HG02884 (cell line): ENCODE data around the gene C4B.
"Not testable (repeated sequence)": the region's sequence is repeated elsewhere in the genome, so short reads cannot be mapped to it uniquely, and the experiment has no call there.

Experiments
- ATAC-seq: cut with Tn5 transposase; IDR thresholded peaks from one replicate; pipeline ENCODE4 v1.9.1; 2021; ENCODE audit warnings: mild to moderate bottlenecking, moderate library complexity; ENCODE audit not compliant: unreplicated experiment

The C4B gene

DNA sequence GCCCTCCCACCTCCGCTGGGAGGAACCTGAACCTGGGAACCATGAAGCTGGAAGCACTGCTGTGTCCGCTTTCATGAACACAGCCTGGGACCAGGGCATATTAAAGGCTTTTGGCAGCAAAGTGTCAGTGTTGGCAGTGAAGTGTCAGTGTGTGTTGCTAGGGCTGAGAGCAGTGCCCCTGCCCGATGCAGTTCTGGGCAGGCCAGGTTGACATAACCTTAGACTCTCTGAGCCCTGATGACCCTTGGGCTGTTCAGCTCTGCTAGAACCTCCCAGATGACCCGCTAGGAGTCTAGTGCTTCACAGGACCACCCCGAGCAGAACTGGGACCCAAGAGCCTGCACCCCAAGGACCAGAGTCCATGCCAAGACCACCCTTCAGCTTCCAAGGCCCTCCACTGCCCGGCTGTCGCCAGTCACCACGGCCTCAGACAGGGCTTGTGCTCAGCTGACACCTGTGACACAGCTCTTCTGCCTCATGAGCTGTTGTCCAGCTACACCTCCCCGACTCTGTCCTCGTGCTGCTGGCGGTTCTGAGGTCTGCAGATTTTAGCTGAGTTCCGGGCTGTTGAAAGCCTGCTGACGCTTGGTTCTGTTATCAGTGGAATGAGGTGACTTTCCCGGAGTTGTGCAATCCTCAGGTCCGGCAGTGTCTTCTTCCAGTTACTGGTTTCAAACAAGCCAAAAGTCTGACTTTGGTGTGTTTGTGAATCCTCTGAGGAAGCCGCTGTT, 20.9 kb downstream of the C4B start:
- not testable (repeated sequence) for ATAC-seq

GRCh38 chr6:32037136-32037535, 22.5 kb downstream of the C4B start:
- ATAC-seq: not testable (repeated sequence)

DNA sequence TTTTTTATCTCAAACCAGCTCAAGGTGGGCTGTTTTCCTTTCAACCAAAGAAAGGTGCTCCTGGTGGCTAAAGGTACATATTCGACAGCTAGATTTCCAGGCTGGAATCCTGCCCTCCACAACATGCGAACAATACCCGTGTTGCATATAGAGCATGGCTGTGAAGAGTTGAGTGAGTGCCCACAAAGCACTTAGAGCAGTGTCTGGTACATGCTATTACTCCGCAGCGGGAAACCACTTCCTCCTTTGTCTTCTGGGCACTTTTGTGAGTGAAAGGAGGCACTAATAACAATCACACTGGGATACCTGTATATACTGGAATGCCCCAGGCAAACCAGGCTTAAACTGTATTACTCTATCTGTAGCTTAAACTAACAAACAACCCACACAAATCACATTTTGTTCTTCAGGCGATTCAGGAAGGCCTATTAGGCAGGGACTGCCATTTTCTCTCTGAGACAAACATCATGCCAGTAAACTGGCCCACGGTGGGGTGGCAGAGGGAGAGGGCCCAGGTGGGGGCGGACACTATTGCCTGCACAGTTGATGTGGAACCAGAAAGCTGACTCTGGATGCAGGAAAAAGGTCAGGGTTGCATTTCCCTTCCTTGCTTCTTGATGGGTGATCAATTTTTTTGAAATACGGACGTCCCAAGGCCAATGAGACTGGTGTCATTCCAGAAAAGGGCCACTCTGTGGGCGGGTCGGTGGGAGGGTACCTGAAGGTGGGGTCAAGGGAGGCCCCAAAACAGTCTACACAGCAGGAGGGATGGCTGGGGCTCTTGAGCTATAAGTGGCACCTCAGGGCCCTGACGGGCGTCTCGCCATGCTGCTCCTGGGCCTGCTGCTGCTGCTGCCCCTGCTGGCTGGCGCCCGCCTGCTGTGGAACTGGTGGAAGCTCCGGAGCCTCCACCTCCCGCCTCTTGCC, 23.3 kb downstream of the C4B start, which contains the start of gene CYP21A2:
Gene CYP21A2 (plus strand): TSS at position 818 of the 927 bp plus-strand sequence. CDS start 8 bp downstream, at position 826.
- ATAC-seq: not testable (repeated sequence)

- ATAC-seq: not testable (repeated sequence)
Measured at GRCh38 chr6:32038878-32039277, 24.3 kb downstream of the C4B start.

DNA sequence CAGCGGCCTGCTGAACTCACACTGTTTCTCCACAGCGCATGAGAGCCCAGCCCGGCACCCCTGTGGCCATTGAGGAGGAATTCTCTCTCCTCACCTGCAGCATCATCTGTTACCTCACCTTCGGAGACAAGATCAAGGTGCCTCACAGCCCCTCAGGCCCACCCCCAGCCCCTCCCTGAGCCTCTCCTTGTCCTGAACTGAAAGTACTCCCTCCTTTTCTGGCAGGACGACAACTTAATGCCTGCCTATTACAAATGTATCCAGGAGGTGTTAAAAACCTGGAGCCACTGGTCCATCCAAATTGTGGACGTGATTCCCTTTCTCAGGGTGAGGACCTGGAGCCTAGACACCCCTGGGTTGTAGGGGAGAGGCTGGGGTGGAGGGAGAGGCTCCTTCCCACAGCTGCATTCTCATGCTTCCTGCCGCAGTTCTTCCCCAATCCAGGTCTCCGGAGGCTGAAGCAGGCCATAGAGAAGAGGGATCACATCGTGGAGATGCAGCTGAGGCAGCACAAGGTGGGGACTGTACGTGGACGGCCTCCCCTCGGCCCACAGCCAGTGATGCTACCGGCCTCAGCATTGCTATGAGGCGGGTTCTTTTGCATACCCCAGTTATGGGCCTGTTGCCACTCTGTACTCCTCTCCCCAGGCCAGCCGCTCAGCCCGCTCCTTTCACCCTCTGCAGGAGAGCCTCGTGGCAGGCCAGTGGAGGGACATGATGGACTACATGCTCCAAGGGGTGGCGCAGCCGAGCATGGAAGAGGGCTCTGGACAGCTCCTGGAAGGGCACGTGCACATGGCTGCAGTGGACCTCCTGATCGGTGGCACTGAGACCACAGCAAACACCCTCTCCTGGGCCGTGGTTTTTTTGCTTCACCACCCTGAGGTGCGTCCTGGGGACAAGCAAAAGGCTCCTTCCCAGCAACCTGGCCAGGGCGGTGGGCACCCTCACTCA, 25.0 kb downstream of the C4B start:
- ATAC-seq: not testable (repeated sequence)

- ATAC-seq: not testable (repeated sequence)
Measured at GRCh38 chr6:32040299-32041049, 25.9 kb downstream of the C4B start.

DNA sequence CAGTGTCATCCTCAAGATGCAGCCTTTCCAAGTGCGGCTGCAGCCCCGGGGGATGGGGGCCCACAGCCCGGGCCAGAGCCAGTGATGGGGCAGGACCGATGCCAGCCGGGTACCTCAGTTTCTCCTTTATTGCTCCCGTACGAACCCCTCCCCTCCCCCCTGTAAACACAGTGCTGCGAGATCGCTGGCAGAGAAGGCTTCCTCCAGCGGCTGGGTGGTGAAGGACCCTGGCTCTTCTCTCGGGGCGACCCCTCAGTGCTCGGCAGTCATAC, 26.4 kb downstream of the C4B start:
- ATAC-seq: not testable (repeated sequence)

GRCh38 chr6:32041385-32041784, 26.8 kb downstream of the C4B start:
- ATAC-seq: not testable (repeated sequence)

- ATAC-seq: not testable (repeated sequence)
Measured at GRCh38 chr6:32042276-32042675, 27.7 kb downstream of the C4B start.

DNA sequence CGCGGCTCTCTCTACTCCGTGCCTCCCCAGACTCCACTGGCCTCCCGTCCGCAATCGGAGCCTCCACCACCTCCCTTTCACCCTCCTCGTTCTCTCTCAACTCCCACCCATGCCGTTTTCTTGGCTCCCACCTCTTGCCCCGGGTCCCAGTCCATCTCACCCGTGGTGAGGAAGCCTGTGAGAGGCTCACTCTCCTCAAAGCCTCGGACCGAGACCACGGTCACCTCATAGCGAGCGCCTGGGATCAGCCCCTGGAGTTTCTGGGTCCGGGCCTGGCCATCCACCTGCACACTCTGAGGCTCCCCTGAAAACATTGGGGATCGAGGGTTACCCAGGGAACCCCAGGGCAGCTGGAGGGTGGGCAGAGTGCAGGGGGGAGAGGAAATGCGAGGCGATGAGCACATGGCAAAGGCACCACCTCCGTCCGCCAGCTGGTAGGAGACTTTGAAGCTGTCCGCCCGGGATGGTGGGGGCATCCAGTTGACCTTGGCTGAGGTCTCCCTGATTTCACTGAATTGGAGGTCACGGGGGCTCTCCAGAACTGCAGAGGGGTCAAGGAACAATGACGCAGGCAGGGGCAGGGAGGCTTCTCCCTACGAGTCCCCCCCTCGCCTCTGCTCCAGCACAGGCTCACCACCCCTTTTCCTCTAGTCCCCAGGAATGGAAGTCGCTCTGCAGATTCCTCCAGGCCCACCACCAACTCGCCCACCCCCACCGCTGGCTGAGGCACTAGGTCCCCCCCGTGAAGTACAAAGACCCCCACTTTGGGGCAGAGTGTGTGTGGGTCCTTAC, 29.2 kb downstream of the C4B start:
- ATAC-seq: not testable (repeated sequence)

GRCh38 chr6:32044916-32045315, 30.3 kb downstream of the C4B start:
- ATAC-seq: not testable (repeated sequence)

- no peak for ATAC-seq
Measured at GRCh38 chr6:32045811-32046449, 31.3 kb downstream of the C4B start.

DNA sequence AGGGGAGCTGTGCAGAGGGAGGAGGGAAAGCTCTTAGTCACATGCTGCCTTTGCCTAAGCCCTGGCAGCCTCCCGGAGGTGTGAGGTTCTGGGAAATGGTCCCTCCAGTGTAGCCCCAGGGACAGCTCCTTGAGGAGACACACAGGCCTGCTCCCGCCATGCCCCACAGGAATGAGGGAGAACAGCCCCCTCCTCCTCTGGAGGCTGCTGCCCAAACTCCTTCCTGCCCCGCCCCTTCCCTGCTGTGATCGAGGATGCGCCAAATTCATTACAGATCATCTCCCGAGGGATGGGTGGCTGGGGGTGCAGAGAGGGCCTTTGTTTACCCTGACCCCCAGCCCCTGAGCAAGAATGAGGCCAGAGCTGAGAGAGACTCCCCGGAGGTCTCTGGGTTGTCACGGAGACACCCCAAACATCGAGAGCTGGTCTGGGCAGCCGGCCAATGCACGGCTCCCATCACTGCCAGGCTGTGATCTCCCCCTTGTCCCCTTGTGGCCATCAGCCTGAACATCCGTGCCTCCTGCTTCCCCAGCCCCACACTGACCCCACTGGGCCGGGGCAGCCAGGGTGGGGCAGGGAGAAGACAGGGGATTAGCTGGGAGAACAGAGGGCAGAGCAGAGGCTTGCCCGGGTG, 32.0 kb downstream of the C4B start:
- no peak for ATAC-seq

DNA sequence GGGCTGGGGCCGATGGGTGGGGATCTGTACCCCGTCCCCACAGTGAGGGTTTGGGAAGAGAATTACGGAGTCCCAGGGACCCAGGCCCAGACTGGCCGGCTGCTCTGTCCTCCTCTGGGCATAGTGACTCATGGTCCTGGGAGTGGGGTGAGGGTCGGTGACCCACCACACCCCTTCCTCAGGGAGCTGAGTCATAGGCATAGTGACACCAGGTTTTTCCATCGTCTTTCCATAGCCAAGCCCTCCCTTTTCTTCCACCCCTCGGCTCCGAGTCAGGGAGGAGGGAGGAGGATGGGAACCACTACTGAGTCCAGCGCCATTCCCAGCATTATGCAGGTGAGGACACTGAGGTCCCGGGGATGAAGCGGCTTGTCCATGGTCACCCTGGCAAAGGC, 32.5 kb downstream of the C4B start:
- ATAC-seq: no peak

- ATAC-seq: no peak
Measured at GRCh38 chr6:32047539-32047854, 32.9 kb downstream of the C4B start.

DNA sequence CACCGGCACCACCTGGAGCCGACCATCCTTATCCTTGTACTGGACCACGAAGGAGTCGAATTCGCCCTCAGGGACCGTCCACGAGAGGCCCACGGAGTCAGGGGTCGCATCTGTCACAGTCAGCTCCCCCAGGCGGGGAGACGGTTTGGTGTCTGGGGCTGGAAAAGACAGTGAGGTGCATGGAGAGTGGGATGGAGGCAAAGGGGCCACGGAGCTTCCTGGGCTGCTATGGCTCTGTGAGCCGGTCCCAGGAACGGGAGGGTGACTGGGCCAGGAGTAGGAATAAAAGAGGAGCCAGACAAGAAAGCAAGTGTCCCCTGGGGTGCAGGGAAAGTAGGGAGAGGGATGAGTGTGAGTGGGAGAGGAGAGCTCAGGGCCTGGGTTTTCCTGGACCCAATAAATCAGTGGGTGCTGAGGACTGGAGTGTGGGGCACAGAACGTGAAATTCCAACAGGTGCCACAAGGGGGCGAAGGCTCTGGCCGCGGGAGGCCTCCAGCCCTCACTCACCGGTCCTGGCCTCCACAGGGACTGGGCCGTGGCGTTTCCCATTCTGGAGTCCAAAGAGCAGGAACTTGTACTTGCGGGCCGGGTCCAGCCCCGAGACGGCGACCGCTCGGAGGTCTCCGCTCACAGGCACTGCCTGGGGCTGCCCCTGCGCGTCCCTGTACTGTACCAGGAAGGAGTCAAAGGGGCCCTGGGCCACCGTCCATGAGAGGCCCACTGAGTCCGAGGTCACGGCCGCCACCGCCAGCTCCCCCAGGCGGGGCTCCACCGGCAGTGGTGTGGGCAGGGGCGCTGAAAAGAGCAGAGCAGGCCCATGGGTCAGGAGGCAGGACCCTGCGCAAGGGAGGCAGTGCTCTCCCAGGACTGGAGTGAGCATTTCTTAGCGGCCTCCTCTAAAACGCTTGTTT, 33.5 kb downstream of the C4B start:
- no peak for ATAC-seq

- not testable (repeated sequence) for ATAC-seq
Measured at GRCh38 chr6:32049149-32049548, 34.6 kb downstream of the C4B start.
